ENCODE data around the gene PSMG1.

- TF ChIP-seq CTCF (IDR thresholded peaks at IDR 0.05) (no peak), POLR2A (IDR thresholded peaks at IDR 0.05) (no peak), EP300 (IDR thresholded peaks at IDR 0.05) (no peak)
Observed at GRCh38 chr21:39197448-39198233, 14.4 kb upstream of the PSMG1 start.
